ENCODE data around the gene CLEC17A.
"Not testable (repeated sequence)": the region's sequence is repeated elsewhere in the genome, so short reads cannot be mapped to it uniquely, and the experiment has no call there.

CLEC17A gene

DNA sequence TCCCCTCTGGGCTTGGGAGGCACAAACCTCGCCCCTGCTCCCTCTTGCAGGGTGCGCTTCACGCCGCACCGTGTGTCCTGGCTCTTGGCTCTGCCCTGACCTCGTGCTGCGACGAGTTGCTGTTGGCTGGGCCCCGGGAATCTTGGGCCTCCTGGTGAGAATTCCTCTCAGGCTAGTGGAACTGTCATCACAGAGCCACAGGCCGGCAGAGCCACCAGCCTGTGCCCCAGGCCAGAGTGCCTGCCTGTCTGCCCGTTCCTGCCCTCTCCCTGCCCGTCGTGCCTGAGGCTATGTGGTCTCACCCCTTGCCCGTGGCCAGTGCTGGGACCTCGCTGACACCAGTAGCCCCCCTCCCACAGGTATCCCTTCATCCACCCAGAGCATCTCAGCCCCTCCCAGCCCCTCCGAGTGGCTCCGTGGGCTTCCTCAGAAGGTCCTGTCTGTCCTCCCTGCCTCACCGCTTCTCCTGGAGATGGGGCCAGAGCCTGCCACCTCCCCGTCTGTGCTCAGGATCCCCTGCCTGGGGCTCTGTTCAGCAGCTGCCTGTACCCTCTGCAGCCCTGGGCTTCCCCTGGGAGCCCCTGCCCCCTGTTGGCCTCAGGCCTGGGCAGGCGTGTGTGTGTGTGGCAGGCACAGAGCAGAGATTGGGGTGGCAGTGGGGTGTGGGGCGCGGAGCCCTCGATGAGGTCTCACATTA, 24.4 kb upstream of the CLEC17A start:
- DNase-seq (ENCODE audit: low read depth in 2 of 2): no peak

DNA sequence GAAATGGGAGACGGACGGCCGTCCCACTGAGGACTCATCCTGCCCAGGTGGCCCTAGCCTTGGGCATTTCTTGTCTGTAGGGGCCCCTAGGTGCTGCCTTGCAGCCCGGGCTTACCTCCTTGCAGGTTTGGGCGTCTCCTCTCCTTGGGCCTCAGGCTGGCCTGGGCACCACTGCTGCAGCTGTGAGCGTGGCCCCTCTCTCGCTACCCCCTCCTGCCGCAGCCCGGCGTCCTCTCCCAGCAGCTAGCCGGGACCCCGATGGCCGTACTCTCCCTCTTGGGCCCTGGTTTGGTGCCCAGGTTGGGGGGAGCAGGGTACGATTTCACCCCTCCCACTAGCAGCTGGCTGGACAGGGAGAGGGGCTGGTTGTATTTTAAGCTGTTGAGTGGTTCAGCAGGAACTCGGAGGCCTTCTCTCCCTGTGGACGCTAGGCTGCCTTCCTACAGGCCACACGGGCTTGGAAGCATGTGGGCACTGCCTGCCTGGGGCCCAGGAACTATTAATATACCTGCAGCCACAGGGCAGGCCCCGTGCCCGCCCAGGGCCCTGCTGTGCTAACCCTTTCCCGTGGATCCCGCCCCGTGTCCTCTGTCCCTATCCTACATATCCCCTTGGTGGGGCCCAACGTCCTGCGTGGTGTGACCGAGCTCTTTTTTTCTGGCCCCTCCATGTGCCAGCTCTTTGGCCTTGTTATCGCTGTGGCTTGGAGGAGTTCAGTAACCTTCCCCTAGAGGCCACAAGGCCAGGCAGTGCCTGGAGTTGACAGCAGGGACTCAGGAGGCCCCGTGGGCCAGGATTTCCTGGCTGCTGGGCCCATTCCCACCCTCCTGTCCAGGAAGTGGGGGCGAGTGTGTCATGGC, 22.7 kb upstream of the CLEC17A start:
- no peak for DNase-seq (ENCODE audit: low read depth in 2 of 2)

DNA sequence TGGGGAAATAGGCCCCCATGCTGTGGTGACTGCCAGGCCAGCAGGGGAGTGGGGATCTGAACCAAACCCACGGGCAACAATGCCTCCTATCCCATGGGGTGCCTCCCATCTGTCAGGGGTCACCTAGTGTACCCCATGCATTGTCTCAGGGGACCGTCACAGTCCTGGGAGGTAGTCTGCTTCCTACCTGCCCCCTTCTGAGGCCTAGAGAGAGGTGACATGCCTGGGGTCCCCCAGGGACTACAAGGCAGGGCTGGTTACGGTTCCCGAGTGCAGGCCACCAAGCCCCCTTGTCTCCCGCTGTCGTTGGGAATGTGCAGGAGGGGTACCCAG, 22.1 kb upstream of the CLEC17A start:
- no peak for DNase-seq (ENCODE audit: low read depth in 2 of 2)

DNA sequence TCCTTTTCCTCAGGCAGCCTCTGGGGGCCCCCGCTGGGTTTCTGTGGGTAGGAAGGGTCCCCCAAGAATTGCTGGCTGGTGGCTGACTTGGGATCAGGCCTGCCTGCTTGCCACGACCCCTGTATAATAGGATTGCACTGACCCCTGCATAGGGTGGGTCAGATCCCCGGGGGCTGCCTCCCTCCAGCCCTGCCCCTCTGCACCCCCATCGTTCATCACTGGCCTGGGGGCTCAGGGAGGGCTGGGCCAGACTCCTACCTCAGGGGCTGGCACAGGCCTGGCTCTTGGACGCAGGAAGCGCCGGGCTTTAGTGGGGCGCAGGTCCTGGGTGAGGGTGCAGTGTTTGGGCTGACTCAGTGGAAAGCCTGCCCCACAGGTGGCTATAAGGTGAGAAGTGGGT, 21.6 kb upstream of the CLEC17A start:
- DNase-seq (ENCODE audit: low read depth in 2 of 2): no peak

DNA sequence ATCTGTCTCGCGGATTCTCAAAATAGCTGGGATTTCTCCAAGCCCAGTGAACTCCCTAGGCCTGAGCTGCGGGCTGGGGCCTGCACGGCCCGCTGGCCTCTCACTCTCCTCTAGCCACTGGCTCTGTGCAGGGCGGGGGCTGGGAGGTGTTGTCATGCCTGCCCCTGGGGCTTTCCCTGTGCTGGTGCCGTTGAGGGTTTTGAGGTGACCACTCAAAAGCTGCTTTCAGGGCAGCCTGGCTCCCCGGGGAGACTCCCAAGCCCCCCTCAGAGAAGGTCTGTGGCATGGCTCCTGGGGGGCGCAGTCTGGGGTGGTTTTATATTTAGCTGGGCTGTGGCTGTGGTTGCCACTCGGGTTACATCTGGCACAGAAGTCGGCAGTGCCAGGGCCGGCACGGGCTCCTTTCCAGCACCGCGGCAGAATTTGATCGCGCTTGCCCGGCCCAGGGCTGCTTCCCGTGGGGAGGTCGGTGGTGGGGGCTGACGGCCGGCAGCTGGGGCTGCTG, 21.0 kb upstream of the CLEC17A start:
- DNase-seq (ENCODE audit: low read depth in 2 of 2): no peak

DNA sequence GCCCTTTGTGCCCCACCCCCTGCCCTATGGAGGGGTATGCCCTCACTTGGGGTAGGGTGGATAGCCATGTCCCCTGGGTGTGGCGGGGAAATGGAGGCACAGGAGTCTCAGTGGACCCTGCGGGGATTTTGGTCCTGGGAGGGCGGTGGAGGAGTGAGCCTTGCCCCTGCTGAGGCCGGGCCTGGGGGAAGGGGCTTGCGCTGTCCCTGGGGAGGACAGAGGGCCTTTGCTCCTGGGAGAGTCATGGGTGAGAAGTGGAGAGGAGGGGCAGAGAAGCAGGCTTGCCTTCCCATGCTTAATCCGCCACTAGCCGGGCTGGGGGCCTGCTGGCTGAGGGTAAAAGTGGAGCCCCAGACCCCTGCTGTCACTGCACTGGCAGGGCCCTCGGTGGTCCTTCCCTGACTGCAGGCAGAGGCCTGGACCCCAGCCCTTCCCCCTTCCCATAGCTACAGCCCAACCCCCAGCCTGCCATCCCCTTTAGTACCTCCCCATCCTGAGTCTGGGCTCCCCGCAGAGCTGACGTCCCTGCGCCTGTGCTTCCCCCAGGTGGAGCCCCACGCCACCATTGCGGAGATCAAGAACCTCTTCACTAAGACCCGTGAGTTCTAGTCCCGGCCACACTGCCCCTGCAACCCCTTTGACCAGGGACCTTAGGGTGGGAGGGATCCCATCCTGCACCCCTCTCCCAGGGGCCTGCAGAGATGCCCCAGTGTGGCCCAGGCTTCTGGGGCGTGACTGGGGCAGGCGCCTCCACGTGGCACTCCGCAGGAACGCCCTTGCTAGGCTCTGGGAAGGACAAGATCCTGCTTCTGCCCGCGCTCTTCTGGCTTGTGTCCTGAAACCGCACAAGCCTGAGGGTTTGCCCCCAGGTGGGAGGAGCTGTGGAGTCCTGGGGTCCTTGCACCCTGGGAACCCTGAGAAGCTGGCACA, 20.0 kb upstream of the CLEC17A start:
- no peak for DNase-seq (ENCODE audit: low read depth in 2 of 2)

DNA sequence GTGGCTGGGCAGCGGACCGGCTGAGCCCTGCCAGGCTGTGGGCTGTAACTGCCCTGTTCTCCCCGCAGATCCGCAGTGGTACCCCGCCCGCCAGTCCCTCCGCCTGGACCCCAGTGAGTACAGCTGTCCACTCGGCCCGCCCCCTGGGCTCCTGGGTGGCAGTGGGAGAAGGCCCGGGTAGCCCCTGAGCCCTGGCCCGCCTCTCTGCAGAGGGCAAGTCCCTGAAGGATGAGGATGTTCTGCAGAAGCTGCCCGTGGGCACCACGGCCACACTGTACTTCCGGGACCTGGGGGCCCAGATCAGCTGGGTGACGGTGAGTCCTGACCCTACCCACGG, 19.3 kb upstream of the CLEC17A start:
- no peak for DNase-seq (ENCODE audit: low read depth in 2 of 2)

DNA sequence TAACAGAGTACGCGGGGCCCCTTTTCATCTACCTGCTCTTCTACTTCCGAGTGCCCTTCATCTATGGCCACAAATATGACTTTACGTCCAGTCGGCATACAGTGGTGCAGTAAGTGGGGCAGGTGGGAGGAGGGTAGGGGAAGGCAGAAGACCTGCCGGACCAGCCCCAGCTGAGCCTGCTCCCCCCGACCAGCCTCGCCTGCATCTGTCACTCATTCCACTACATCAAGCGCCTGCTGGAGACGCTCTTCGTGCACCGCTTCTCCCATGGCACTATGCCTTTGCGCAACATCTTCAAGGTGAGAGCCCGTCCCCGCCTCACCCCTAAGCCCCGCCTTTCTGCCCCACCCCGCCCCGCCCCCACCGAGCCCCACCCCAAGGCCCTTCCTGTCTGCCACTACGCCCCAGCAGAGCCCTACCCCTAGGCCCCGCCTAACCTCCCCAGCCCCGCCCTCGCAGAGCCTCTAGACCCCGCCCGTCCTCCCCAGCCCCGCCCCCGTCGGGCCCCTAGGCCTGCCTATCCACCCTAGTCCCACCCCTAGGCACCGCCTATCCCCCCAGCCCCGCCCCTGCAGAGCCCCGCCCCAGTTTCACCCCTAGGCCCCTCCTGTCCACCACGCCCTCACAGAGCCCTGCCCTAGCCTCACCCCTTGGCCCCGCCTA, 18.8 kb upstream of the CLEC17A start:
- peak; percentile 49 to 77 for DNase-seq (ENCODE audit: low read depth in 2 of 2)

DNA sequence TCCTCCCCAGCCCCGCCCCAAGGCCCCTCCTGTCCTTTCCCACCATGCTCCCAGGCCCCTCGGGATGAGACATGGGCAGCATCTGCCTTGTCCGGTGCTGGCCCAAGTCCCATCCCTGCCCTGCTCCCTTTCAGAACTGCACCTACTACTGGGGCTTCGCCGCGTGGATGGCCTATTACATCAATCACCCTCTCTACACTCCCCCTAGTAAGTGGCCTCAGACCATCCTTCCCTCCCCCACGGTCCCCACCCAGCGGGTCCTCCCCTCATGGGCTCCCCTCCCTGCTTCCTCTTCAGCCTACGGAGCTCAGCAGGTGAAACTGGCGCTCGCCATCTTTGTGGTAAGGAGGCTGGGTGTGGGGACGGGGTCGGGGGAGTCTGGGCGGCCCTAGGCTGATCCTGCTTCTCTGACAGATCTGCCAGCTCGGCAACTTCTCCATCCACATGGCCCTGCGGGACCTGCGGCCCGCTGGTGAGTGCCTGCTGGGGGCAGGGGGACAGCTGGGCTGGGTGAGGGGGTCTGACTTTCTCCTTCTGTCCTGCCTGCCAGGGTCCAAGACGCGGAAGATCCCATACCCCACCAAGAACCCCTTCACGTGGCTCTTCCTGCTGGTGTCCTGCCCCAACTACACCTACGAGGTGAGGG, 18.1 kb upstream of the CLEC17A start:
- DNase-seq (ENCODE audit: low read depth in 2 of 2): not testable (repeated sequence)

DNA sequence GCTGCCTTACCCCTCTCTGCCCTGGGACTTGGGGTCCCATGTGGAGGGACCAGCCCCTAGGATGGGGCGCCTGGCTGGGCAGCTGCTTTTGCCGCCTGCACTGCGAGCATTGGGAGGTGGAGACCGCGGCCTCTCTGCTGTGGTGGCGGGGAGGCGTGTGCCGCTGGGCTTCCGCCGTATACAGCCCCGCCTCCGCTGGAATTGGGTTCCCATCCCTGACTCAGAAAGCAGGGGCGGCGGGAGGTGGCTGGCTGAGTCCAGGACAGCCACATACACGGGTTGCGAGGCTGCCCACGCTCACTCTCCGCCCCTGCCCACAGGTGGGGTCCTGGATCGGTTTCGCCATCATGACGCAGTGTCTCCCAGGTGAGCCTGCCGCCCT, 17.6 kb upstream of the CLEC17A start:
- no peak for DNase-seq (ENCODE audit: low read depth in 2 of 2)

DNA sequence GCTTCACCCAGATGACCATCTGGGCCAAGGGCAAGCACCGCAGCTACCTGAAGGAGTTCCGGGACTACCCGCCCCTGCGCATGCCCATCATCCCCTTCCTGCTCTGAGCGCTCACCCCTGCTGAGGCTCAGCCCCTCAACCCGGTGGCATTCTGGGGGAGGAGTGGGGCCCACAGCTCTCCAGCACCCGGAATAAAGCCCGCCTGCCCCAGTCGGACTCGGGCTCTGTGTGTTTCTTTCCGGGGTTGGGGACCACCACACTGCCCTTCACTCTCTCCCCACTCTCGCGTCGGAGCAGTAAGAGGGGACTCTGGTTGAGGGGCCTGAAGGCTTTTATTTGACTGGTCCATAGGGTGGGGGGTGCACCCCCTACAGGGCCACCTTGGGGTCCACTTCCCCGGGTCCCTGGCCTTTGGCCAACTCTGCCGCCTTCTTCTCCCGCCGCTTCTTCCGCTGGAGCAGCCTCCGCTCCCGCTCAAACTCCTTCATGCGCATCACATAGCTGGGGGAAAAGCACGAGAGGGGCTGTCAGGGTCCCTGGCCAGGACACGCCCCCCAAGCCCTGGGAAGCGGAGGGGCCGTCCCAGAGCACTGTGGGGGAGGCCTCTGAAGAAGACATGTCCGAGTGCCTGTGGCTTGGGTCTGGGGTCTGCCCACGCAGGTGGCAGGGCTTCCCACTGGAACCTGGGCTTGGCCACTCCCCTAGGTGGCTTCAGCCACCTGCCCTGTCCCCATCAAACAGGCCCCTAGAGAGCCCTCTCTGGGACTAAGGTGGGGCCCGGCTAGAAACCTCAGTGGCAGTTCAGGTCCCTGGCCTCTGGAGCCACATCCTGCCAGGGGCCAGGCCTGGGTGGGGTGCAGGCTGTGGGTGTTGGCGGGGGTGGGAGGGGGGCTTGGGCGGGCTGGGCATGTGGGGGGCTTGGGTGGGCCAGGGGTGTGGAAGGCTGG, 16.8 kb upstream of the CLEC17A start:
- no peak for DNase-seq (ENCODE audit: low read depth in 2 of 2)

DNA sequence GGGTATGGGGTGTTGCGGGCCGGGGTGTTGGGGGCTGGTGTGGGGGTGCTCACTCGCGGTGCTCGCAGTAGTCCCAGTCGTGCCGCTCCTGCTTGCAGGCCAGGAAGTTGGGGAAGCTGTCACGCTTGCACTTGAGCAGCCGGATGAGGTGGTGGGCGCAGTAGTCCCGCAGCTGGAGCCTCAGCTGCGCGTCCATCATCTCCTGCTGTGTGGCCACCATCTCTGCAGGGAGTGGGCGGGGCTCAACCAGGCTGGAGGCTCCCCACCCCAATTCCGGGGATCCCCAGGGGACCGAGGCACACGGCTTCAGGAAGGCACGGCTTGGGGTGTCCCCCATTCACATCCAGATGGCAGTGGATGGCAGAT, 16.2 kb upstream of the CLEC17A start:
- no peak for DNase-seq (ENCODE audit: low read depth in 2 of 2)

DNA sequence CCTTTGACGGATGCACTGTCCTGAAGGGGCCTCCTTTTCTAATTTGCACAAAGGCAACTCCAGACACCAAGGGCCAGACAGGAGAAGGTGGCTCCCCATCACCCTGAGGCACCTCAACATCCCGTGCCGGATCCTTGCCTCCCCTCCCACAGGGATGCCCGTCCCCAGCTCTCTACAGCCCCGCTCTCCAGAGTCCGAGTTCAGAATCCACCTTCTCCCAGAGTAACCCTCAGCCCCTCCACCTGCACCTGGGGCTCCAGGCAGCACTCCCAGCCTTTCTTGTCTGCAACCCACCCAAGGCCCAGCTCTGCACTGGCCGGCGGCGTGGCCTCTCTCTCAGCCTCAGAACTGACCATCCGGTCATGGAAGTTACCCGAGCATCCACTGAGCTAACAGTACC, 15.8 kb upstream of the CLEC17A start:
- DNase-seq (ENCODE audit: low read depth in 2 of 2): no peak

DNA sequence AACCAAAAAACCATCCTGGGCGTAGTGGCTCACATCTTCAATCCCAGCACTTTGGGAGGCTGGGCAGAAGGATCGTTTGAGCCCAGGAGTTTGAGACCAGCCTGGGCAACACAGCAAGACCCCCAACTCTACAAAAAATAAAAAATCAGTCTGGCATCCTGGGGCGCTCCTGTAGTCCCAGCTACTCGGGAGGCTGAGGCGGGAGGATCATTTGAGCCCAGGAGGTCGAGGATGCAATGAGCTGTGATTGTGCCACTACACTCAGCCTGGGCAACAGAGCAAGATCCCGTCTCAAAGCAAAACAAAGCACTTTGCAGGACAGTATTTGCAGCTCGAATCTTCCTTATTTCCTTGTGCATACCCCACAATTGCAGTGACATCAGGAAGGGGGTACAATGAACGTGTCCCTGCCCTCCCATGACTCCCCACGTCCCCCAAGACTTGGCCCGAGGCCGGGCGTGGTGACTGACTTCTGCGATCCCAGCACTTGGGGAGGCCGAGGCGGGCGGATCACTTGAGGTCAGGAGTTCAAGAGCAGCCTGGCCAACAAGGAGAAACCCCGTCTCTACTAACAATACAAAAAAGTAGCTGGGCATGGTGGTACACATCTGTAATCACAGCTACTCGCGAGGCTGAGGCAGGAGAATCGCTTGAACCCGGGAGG, 11.9 kb upstream of the CLEC17A start:
- no peak for DNase-seq (ENCODE audit: low read depth in 2 of 2)

DNA sequence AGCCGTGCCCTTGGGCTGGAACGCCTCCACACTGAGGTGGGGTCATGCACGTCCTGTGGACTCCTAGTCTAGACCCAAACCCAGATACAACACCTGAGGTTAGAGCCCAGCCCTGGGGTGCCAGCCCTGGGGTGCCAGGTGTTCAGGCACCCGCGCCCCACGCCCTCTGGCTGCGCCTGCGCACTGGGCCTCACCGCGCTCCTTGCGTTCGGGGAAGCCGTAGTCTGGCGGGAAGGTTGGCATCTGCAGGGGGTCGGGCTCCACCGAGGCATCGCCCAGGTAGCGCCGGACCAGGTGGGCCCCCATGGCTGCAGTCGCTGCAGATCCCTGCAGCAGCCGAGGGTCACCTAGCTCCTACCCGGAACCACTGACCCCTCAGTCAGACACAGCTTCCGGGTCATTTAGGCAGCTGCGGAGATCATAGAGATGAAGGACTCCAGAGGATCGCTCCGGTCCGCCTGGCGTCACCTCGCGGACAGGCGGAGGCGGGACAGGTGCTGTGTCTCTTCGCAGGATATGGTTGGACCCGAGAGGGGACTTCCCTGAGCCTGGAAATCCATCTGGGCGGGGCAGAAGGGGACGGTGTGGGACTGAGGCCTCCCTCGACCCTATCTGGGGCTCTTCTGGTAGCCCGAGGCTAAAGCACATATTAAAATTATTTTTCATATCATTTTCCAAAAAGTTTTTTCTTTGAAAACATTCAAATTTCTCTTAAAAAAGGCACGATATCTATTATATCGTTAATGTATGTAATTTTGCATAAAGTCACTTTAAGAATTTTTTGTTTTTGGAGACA, 11.0 kb upstream of the CLEC17A start, which contains the start of gene NDUFB7:
Gene NDUFB7, minus strand, starts transcription at position 372 of the 796 bp plus-strand sequence. Its CDS starts 66 bp downstream, at position 306.
- DNase-seq (ENCODE audit: low read depth in 2 of 2): peak; percentile 90 to 91

DNA sequence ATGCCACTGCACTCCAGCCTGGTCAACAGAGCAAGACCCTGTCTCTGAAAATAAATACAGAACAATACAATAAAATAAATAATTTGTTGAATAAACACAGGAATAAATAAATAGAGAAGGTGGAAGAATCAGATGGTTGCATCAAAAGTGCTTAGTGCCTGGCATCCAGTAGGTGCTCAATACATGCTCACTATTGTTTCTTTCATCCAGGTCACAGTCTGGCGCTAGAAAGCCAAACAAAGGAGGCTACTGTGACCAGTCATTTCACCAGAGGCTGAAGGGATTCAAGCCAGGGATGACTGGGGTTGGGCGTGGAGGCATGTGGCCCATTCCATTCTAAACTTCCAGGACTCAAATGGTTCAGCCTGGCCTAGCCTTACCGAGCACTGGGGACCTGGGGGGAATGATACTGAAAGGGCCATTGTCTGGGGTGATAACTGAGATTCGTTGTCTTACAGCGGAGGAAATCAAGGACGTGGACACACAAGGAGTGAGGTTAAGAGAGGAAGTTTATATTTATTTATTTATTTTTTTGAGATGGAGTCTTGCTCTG, 7.4 kb upstream of the CLEC17A start:
- no peak for DNase-seq (ENCODE audit: low read depth in 2 of 2)

DNA sequence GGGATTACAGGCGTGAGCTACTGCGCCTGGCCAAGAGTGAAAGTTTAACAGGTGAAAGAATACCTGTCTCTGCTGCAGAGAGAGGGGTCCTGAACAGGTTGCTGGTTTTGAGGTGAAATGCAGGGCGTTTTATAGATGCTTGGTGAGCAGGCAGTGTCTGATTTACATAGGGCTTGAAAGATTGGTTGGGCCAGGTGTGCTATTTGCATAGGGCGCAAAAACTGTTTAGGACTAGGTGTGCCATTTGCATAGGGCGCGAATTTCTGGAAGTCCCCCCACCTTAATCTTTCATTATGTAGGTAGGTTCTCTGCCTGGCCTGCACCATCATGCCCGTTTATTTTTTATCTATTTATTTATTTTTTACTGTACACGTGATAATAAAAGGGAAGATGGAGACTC, 6.5 kb upstream of the CLEC17A start:
- DNase-seq (ENCODE audit: low read depth in 2 of 2): no peak

DNA sequence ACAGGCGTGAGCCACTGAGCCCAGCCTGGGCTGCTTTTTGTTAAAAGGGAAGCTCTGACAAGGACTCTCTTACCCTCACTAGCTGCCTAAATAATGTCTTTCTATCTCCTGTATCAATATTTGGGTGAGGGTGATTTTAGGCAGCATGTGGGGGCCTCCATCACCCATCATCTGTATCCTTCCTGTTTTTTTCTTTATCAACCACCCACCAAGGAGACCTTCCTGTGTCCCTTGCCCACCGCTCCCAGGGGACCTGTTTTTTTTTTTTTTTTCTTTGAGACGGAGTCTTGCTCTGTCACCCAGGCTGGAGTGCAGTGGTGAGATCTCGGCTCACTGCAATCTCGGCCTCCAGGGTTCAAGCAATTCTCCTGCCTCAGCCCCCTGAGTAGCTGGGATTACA, 5.6 kb upstream of the CLEC17A start:
- no peak for DNase-seq (ENCODE audit: low read depth in 2 of 2)
